RWPE1 (cell line): Measurements from ENCODE around the gene DCBLD1.

Experiments
- CTCF ChIA-PET: fragments of 350-600 bp; sonication (Branson Sonifier 250); formaldehyde crosslinking; extraction: SDS; loops from one replicate; lab custom pipeline; 2021; lab: Yijun Ruan, JAX
- POLR2A ChIA-PET: fragments of 400-600 bp; formaldehyde crosslinking; extraction: SDS; loops from one replicate; lab custom pipeline; 2020; ENCODE audit warnings: antibody characterized with exemption; ENCODE audit not compliant: low non-redundant PET; lab: Yijun Ruan, JAX
- DNase-seq: peaks from one replicate; pipeline ENCODE4 v3.0.0; 2012; ENCODE audit warnings: low spot score
- H3K27ac ChIP-seq: fragments of 450-650 bp; 2 replicates; pipeline ENCODE4 v1.5.1; 2017
- TF ChIP-seq, protein P1 (sequence below): fragments of 450-650 bp; conservative IDR thresholded peaks from 2 replicates; pipeline ENCODE4 v1.5.1; 2017; ENCODE audit warnings: low read depth, mild to moderate bottlenecking

The DCBLD1 gene

DNA sequence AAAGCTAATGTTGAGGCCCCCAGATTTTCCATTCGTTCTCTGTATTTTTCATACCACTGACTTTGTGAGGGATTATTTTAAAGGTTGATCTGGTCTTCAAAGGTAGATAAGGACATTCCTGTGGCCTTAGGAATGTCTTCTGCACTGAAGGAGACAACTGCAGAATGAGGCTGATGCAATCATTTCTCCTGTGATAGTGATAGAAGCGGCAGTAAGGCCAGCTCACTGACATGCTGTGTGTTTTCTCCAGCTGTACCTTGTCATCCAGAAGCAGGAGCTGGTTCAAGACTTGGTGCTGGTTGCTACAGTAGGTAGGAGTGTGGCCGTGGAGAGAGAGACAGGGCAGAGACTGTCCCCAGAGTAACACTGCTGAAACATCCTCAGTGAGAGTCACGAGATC lies 53.8 kb downstream of the DCBLD1 start:
- ChIA-PET CTCF (interaction anchor here (0.7 kb wide), 1 partner anchor 678 kb away, joined by 4 read pairs; no protein-coding TSS in a partner anchor), POLR2A (no interaction called here)
- TF ChIP-seq, protein P1, sequence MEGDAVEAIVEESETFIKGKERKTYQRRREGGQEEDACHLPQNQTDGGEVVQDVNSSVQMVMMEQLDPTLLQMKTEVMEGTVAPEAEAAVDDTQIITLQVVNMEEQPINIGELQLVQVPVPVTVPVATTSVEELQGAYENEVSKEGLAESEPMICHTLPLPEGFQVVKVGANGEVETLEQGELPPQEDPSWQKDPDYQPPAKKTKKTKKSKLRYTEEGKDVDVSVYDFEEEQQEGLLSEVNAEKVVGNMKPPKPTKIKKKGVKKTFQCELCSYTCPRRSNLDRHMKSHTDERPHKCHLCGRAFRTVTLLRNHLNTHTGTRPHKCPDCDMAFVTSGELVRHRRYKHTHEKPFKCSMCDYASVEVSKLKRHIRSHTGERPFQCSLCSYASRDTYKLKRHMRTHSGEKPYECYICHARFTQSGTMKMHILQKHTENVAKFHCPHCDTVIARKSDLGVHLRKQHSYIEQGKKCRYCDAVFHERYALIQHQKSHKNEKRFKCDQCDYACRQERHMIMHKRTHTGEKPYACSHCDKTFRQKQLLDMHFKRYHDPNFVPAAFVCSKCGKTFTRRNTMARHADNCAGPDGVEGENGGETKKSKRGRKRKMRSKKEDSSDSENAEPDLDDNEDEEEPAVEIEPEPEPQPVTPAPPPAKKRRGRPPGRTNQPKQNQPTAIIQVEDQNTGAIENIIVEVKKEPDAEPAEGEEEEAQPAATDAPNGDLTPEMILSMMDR, result no peak
- H3K27ac ChIP-seq, result no peak overlapping the region
- no peak for DNase-seq

DNA sequence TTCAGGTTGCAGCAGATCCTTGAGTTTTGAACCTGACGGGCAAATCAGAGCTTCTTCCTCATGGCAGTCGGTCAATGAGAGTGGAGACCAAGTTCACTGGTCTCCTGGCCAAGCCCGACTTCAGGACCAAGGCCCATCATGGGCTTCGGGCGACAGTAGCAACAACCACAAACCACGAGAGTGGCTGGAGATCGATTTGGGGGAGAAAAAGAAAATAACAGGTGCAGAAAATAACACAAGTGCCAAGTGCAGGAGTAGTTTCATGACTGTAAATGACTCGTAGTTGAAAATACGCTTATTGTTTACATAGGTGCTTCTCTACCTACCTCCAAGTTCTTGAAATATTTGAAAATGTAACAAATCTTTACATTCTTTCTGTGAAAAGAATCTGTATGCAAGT lies 56.1 kb downstream of the DCBLD1 start:
- TF ChIP-seq, protein P1, result no peak
- CTCF ChIA-PET, result no interaction called here
- POLR2A ChIA-PET, result no interaction called here
- DNase-seq, result no peak
- no peak overlapping the region for H3K27ac ChIP-seq

DNA sequence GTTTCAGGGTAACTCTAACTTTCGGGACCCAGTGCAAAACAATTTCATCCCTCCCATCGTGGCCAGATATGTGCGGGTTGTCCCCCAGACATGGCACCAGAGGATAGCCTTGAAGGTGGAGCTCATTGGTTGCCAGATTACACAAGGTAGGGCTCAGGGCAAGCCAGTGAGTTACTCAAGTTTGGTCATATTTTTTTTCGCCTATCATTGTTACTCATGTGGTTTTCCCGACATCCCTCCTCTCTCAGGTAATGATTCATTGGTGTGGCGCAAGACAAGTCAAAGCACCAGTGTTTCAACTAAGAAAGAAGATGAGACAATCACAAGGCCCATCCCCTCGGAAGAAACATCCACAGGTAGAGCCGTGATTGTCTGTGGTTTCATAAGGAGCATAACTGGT lies 58.2 kb downstream of the DCBLD1 start:
- peak overlapping the region; percentile 48 for H3K27ac ChIP-seq
- DNase-seq, result peak; percentile 90
- TF ChIP-seq, protein P1, result no peak
- ChIA-PET CTCF (interaction anchor here (0.6 to 1.1 kb wide), 2 partner anchors 85 to 91 kb away, joined by 3 to 4 read pairs; no protein-coding TSS in a partner anchor), POLR2A (no interaction called here)

DNA sequence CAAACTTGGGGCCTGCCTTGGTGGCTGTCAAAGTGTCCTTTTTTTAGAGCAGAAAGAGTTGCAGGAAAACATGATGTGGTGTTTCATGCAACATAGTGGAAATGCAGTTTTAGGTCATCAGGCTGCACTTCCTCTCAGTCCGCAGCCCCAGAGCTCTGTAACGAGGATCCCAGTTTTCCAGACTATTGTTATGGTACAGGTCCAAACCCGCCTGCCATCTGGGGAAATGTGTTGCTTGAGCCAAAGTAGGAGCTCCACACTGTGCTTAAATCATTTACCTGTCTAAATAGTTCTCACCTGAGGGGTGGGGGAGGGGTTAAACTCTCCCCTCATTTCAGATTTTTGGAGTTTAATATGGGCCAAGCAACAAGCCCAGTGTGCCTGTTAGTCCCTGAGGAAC lies 60.0 kb downstream of the DCBLD1 start:
- peak; percentile 44 for DNase-seq
- TF ChIP-seq, protein P1, result no peak
- CTCF ChIA-PET, result interaction anchor here (1.0 kb wide), 1 partner anchor 61 kb away, joined by 3 read pairs; no protein-coding TSS in a partner anchor
- H3K27ac ChIP-seq, result no peak overlapping the region
- POLR2A ChIA-PET, result no interaction called here

DNA sequence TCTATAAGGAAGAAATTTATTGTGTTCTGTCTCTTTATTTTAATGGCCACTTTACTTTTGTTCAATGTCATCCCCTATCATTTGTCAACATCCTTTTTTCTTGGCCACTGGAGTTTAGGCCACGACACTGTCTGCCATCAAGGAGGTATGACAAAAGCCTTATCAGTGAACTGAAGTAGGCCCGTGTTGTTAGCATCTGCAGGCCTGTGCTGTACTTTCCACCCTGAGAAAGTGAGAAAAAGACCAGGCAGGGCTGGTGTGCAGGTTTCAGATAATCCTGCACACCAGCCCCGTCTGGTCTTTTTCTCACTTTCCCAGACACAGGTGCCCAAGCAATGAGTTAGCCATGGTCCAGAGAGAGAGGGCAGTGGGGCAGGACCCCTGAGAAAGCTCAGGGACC lies 62.2 kb downstream of the DCBLD1 start:
- TF ChIP-seq, protein P1, result no peak
- H3K27ac ChIP-seq, result peak overlapping the region; percentile 73
- DNase-seq, result no peak
- POLR2A ChIA-PET, result no interaction called here
- CTCF ChIA-PET, result interaction anchor here (1.9 kb wide), 1 partner anchor 95 kb away, joined by 6 read pairs; no protein-coding TSS in a partner anchor

DNA sequence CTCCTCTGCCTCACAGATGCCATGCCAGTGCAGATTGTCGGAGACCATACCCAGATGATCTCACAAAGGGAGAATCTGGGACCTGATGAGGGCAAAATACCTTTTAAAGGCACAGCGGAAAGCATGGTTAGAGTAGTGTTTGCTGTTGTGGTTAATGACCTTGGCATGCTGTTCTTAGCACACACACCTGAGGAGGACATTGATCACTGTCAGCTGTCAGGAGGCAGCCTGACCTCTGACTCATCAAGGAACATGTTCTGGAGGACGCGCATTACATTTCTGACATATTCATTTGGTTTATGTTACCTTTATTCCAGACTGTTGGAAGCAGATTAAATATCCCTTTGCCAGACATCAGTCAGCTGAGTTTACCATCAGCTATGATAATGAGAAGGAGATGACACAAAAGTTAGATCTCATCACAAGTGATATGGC lies 62.7 kb downstream of the DCBLD1 start:
- ChIA-PET CTCF (interaction anchor here (1.9 kb wide), 1 partner anchor 96 kb away, joined by 6 read pairs; no protein-coding TSS in a partner anchor), POLR2A (no interaction called here)
- peak; percentile 82 for DNase-seq

More for the DNA sequence above, 62.7 kb downstream of the DCBLD1 start:
- TF ChIP-seq, protein P1, result no peak
- peak overlapping the region; percentile 73 for H3K27ac ChIP-seq
